Hippocampal formation (tissue), 2 donors: ENCODE results near the gene SAMD4A.

ENCODE experiments used
- DNase-seq, 2 donors: peaks; one replicate each; lab custom pipeline; 2025; lab: John Stamatoyannopoulos, UW

The SAMD4A gene

GRCh38 chr14:54564868-54565784 is 1.8 kb upstream of the SAMD4A start:
- peak; percentile 39 to 78 for DNase-seq

- peak; percentile 86 to 93 for DNase-seq
Observed at GRCh38 chr14:54565785-54566409, 1.0 kb upstream of the SAMD4A start.

- no peak for DNase-seq
Observed at GRCh38 chr14:54567224-54567638, 303 bp downstream of the SAMD4A start.

GRCh38 chr14:54567639-54568561 is 972 bp downstream of the SAMD4A start:
- DNase-seq, result peak; percentile 28 to 35

DNA sequence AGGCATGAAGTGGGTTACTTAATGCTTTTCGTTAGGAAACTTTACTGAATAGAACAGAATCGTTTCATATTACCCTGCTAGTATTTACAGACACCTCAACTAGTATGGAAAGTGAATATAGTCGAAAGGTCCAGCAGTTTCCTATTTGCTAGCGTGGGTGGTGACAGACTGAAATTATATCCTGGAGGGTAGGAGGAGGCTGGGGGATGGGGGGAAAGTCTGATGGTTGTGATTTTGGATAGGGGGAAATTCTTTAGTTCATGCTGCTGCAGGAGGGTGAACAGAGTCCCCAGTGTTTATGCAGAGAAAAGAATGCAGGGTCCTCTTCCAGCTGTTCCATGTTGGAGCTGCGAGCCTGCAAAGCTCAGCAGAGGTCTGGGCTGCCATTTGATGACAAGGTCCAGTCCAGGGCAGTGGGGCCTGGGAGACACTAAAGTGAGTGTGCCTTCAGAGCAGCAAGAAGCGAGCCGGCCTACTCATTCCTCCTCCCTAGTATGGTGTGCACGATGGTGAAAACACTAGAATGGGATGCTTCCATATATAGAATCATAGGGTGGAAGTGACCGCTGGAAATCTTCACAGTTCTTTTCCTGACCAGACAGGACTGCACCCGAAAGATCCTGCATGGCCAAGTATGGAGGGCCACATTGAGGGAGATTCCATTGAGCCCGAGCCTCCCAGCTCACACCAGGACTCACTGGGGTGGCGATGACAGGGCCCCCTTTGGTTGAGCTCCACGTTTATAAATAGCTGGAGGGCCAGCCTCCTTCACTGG is 2.1 kb downstream of the SAMD4A start:
- no peak for DNase-seq

GRCh38 chr14:54570047-54570446 is 3.1 kb downstream of the SAMD4A start:
- no peak for DNase-seq

- no peak for DNase-seq
Observed at GRCh38 chr14:54570631-54571415, 3.9 kb downstream of the SAMD4A start.

- DNase-seq, result no peak
Observed at GRCh38 chr14:54572316-54572715, 5.4 kb downstream of the SAMD4A start.

DNA sequence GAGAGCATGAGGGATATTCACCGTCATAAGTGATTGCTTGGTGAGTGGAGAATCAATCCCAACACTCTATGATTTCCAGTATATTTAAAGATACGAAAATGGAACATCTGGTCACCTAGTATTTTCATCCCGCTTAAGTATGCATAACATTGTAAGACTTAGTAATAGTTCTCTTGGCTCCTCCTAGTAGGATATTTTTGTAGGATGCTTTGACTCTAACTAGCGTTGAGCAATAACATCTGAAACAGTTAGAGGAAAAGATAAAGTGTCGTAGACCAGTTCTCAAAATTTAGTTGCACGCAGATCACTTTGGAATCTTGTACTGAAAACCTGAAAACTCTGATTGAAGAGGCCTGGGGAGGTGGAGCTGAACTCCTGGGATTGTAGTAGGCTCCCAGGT is 7.6 kb downstream of the SAMD4A start:
- no peak for DNase-seq

GRCh38 chr14:54577494-54577893 is 10.6 kb downstream of the SAMD4A start:
- DNase-seq, result no peak

GRCh38 chr14:54577977-54578376 is 11.0 kb downstream of the SAMD4A start:
- DNase-seq, result no peak

- DNase-seq, result no peak
Observed at GRCh38 chr14:54579621-54580020, 12.7 kb downstream of the SAMD4A start.

- no peak for DNase-seq
Observed at GRCh38 chr14:54580933-54581332, 14.0 kb downstream of the SAMD4A start.

- no peak for DNase-seq
Observed at GRCh38 chr14:54582334-54582733, 15.4 kb downstream of the SAMD4A start.

DNA sequence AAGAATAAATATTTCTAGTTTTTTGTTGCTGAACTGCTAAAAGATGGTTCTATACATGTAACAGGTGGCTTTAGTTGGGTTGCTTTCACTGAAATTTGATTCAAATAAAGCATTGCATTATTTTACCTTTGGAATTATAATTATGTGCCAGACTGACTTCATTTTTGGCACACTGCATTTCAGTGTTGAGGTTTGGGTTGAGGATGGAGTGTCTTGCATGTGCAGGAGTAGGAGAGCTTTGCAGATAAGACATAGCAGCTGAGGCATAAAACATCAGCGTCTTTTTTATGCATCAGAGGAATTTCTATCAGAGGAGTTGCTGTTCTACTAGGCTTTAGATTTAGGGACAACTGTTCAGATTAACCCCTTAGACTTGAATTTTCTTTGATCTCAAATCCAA is 17.2 kb downstream of the SAMD4A start:
- no peak for DNase-seq

GRCh38 chr14:54585214-54585613 is 18.3 kb downstream of the SAMD4A start:
- no peak for DNase-seq

DNA sequence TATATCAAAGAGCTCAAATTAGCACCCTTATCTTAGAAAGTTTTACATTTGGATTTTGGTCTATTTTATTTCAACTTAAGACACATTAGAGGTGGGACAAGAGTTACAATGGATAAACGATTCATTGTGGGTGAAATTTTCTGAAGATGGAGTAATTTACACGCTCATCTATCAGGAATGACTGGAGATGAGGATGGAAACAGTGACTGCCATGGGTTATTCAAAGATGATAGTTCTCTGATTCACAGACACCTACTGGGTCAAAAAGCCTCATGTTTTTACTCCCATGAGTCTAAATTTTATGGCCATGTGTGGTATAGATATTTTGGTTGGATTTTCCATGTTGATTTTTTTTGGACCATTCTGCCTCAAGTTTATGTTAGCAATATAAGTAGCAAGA is 22.1 kb downstream of the SAMD4A start:
- DNase-seq, result no peak

- DNase-seq, result no peak
Observed at GRCh38 chr14:54589843-54590242, 22.9 kb downstream of the SAMD4A start.

DNA sequence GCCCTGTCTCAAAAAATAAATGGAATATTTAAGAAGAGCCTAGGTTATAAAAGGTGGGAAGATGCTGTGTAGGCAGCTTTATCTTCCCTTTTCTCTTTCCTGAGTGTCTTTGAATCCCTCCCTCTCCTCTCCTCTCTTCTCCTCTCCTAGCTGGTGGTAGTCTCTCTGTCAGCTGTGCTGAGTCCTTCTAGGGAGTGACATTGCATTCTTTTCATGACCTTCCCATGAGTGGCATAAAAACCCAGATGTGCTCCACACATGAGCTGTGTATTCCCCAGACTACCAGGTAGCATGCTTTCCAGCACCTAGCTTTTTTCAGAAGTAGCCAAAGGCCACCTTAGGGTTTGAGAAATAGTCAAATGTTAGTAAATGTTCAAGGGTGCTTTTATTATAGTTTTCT is 23.6 kb downstream of the SAMD4A start:
- DNase-seq, result no peak

- DNase-seq, result no peak
Observed at GRCh38 chr14:54591461-54591860, 24.5 kb downstream of the SAMD4A start.

DNA sequence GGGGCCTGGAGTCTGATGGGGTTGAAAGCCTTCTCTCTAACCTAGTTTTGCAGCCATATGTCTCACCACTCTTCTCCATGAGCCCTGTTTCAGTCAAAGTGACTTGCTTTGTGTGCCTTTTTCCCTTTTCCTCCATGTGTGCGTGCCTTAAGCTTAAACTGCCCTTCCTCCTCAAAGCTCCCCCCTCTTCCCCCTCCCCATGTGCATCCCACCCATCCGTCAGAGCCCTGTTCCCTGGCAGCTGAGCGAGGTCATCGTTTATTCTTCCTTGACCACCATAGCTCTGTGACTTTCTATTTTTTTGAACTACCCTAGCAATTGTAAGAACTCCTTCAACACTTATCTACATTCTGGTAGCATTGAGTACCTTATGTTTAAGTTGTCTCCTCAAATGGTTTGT is 24.9 kb downstream of the SAMD4A start:
- no peak for DNase-seq
